Measurements from ENCODE around the gene EPHA4.

Gene EPHA4

GRCh38 chr2:221429741-221430491 is 142.2 kb downstream of the EPHA4 start:
- no peak for DNase-seq

GRCh38 chr2:221428896-221429295 is 143.2 kb downstream of the EPHA4 start:
- DNase-seq = no peak

GRCh38 chr2:221426929-221427328 is 145.2 kb downstream of the EPHA4 start:
- no peak for DNase-seq

- DNase-seq = no peak
Observed at GRCh38 chr2:221425891-221426290, 146.2 kb downstream of the EPHA4 start.

GRCh38 chr2:221425353-221425752 is 146.8 kb downstream of the EPHA4 start:
- DNase-seq = no peak

- no peak for DNase-seq
Observed at GRCh38 chr2:221423210-221423804, 148.8 kb downstream of the EPHA4 start.

- no peak for DNase-seq
Observed at GRCh38 chr2:221422516-221423209, 149.4 kb downstream of the EPHA4 start.

GRCh38 chr2:221420245-221420644 is 151.9 kb downstream of the EPHA4 start:
- DNase-seq = no peak

GRCh38 chr2:221415789-221416188 is 156.3 kb downstream of the EPHA4 start:
- no peak for DNase-seq

GRCh38 chr2:221412978-221413377 is 159.1 kb downstream of the EPHA4 start:
- no peak for DNase-seq

GRCh38 chr2:221410487-221410886 is 161.6 kb downstream of the EPHA4 start:
- DNase-seq = no peak

GRCh38 chr2:221407765-221408164 is 164.3 kb downstream of the EPHA4 start:
- DNase-seq = no peak

GRCh38 chr2:221405521-221405920 is 166.6 kb downstream of the EPHA4 start:
- no peak for DNase-seq

- no peak for DNase-seq
Observed at GRCh38 chr2:221402072-221402471, 170.0 kb downstream of the EPHA4 start.

- DNase-seq = no peak
Observed at GRCh38 chr2:221400411-221400810, 171.7 kb downstream of the EPHA4 start.

- DNase-seq = no peak
Observed at GRCh38 chr2:221399183-221399582, 172.9 kb downstream of the EPHA4 start.

- peak; percentile 61 for DNase-seq
Observed at GRCh38 chr2:221397187-221397586, 174.9 kb downstream of the EPHA4 start.

- no peak for DNase-seq
Observed at GRCh38 chr2:221392228-221392881, 179.7 kb downstream of the EPHA4 start.

- DNase-seq = no peak
Observed at GRCh38 chr2:221390878-221391277, 181.2 kb downstream of the EPHA4 start.

- no peak for DNase-seq
Observed at GRCh38 chr2:221389904-221390303, 182.2 kb downstream of the EPHA4 start.

- DNase-seq = no peak
Observed at GRCh38 chr2:221389421-221389820, 182.7 kb downstream of the EPHA4 start.

- no peak for DNase-seq
Observed at GRCh38 chr2:221388891-221389290, 183.2 kb downstream of the EPHA4 start.

- DNase-seq = no peak
Observed at GRCh38 chr2:221385716-221386115, 186.4 kb downstream of the EPHA4 start.
